Lower lobe of right lung (tissue), 2 donors: ENCODE results near the gene NLGN4Y. TPM values are rescaled to one million over a fixed set of nuclear protein-coding genes. Genes with fewer than 3 reads are reported as not detected.

Source experiments
- ATAC-seq, 2 donors: fragments of 200-7000 bp; cut with Tn5 transposase; one replicate each; pipeline ENCODE4 v1.9.1; 2020 to 2022; ENCODE audit warnings: mild to moderate bottlenecking in 2 of 2, moderate library complexity in 2 of 2
- DNase-seq: peaks from one replicate; pipeline ENCODE4 v3.0.0-alpha.2; 2020
- H3K27ac ChIP-seq: fragments of 200-600 bp; one replicate; pipeline ENCODE4 v1.8.0; 2022
- H3K27me3 ChIP-seq: fragments of 200-600 bp; one replicate; pipeline ENCODE4 v1.8.0; 2022; ENCODE audit warnings: low read depth
- H3K36me3 ChIP-seq: fragments of 200-600 bp; one replicate; pipeline ENCODE4 v1.8.0; 2022; ENCODE audit warnings: mild to moderate bottlenecking
- H3K4me1 ChIP-seq: fragments of 200-600 bp; one replicate; pipeline ENCODE4 v1.8.0; 2022
- H3K4me3 ChIP-seq: fragments of 200-600 bp; one replicate; pipeline ENCODE4 v1.8.0; 2022; ENCODE audit warnings: mild to moderate bottlenecking
- H3K9me3 ChIP-seq: fragments of 200-600 bp; one replicate; pipeline ENCODE4 v1.8.0; 2022
- intact Hi-C: fragments of 100-400 bp; cut with DNase I; formaldehyde crosslinking; loops from one replicate; pipeline ENCODE4 v1.11.0; 2022
- total RNA-seq: library from RNA; stranded (reverse); fragmentation: NEBNext Ultra II Directional; extraction: Animal tissue kit (Norgen Biotek cat#: 25700); gene quantifications from one replicate; pipeline ENCODE4 v1.2.1, GENCODE V29; 2021
- TF ChIP-seq, protein P1 (sequence below): fragments of 200-600 bp; IDR thresholded peaks from one replicate; pipeline ENCODE4 v1.8.0; 2022; ENCODE audit warnings: antibody characterized with exemption, mild to moderate bottlenecking
- donor health status: DM: no; HTN: yes; CAD: no; lungs with severe emphysema.

The NLGN4Y gene
- total RNA-seq, 1 donor from 2014 or later, result 3.9 TPM

DNA sequence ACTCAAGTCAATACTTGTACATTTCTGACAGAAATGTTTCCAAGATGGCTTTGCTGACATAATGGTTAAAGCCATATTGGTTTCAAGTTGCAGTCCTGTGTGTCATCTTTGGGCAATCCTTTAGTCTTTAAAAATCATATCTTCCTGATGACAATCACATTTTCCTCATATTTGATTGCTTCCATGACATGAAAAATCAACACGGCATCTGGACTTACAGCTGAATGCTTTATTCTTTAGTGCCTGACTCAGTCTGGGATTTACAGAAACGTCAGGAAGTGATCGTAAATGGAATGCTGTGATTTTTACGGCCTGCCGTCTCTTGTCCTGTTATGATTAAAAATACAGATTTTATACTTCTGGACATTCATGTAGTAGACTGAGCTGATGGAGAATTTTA, 304.2 kb downstream of the NLGN4Y start:
- no peak overlapping the region for H3K27ac ChIP-seq
- H3K4me1 ChIP-seq, result no peaks in the 10 kb centered on the region

GRCh38 chrY:14829366-14829885, 305.1 kb downstream of the NLGN4Y start:
- H3K4me3 ChIP-seq, result no peak overlapping the region
- intact Hi-C loops, result no loop called here
- no peak for ATAC-seq

More for the DNA sequence above, 304.2 kb downstream of the NLGN4Y start:
- no peak for ATAC-seq
- intact Hi-C loops, result no loop called here
- no peaks in the 10 kb centered on the region for H3K9me3 ChIP-seq
- no peaks in the 10 kb centered on the region for H3K27me3 ChIP-seq
- TF ChIP-seq, protein P1, sequence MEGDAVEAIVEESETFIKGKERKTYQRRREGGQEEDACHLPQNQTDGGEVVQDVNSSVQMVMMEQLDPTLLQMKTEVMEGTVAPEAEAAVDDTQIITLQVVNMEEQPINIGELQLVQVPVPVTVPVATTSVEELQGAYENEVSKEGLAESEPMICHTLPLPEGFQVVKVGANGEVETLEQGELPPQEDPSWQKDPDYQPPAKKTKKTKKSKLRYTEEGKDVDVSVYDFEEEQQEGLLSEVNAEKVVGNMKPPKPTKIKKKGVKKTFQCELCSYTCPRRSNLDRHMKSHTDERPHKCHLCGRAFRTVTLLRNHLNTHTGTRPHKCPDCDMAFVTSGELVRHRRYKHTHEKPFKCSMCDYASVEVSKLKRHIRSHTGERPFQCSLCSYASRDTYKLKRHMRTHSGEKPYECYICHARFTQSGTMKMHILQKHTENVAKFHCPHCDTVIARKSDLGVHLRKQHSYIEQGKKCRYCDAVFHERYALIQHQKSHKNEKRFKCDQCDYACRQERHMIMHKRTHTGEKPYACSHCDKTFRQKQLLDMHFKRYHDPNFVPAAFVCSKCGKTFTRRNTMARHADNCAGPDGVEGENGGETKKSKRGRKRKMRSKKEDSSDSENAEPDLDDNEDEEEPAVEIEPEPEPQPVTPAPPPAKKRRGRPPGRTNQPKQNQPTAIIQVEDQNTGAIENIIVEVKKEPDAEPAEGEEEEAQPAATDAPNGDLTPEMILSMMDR, result no peak
- no peak for DNase-seq
- H3K36me3 ChIP-seq, result no peaks in the 10 kb centered on the region
- H3K4me3 ChIP-seq, result no peak overlapping the region

GRCh38 chrY:14834103-14835060, 310.1 kb downstream of the NLGN4Y start:
- Histone ChIP-seq H3K9me3 (no peaks in the 10 kb centered on the region), H3K27me3 (no peaks in the 10 kb centered on the region), H3K36me3 (no peaks in the 10 kb centered on the region), H3K4me3 (no peak overlapping the region), H3K27ac (no peak overlapping the region), H3K4me1 (no peaks in the 10 kb centered on the region)
- intact Hi-C loops, result no loop called here
- no peak for ATAC-seq
- TF ChIP-seq, protein P1, result no peak
- DNase-seq, result no peak

More at GRCh38 chrY:14829366-14829885, 305.1 kb downstream of the NLGN4Y start:
- no peak for DNase-seq
- H3K27me3 ChIP-seq, result no peaks in the 10 kb centered on the region
- no peaks in the 10 kb centered on the region for H3K9me3 ChIP-seq
- TF ChIP-seq, protein P1, result no peak
- no peaks in the 10 kb centered on the region for H3K36me3 ChIP-seq
- no peaks in the 10 kb centered on the region for H3K4me1 ChIP-seq
- H3K27ac ChIP-seq, result no peak overlapping the region

DNA sequence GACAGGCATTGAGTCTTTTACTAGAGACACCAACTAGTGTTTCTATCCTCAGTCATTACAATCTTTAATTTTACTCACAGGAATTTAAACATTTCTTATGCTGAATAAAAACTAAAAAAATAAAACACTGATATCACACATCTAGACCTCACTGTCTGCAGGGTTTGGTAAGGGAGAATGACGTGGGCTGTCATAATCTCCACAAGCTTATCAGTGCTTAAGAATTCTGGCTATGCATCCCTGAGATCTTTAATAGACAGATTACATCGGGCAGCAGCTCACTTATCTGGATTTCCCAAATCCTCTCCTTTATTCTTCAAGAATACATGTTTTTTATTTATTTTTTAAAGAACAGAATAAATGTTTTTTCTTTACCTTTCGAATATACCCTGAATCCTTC, 313.1 kb downstream of the NLGN4Y start:
- no peaks in the 10 kb centered on the region for H3K9me3 ChIP-seq
- DNase-seq (no peak), ATAC-seq (no peak)
- intact Hi-C loops, result no loop called here
- TF ChIP-seq, protein P1, result no peak
- H3K27me3 ChIP-seq, result no peaks in the 10 kb centered on the region
- H3K36me3 ChIP-seq, result no peaks in the 10 kb centered on the region
- H3K27ac ChIP-seq, result no peak overlapping the region
- no peak overlapping the region for H3K4me3 ChIP-seq
- H3K4me1 ChIP-seq, result no peaks in the 10 kb centered on the region

DNA sequence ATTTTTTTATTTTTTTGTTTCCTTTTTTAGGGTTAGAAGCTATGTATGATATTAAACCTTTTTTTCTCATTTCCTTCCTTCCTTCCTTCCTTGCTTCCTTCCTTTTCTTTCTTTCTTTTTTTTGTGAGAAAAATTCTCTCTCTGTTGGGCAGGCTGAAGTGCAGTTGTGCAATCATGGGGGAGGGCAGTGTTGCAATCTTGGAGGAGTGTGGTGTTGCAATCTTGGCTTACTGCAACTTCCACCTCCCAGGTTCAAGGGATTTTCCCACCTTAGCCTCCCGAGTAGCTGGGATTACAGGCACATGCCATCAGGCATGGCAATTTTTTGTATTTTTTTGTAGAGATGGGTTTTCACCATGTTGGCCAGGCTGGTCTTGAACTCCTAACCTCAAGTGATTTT, 326.4 kb downstream of the NLGN4Y start:
- TF ChIP-seq, protein P1, result no peak
- no peak overlapping the region for H3K4me3 ChIP-seq
- no peak for ATAC-seq
- intact Hi-C loops, result no loop called here
- H3K9me3 ChIP-seq, result no peaks in the 10 kb centered on the region
- H3K27ac ChIP-seq, result no peak overlapping the region
- H3K27me3 ChIP-seq, result no peaks in the 10 kb centered on the region
- no peaks in the 10 kb centered on the region for H3K36me3 ChIP-seq
- no peaks in the 10 kb centered on the region for H3K4me1 ChIP-seq
- DNase-seq, result no peak
